ENCODE results near the gene DKK3.

DKK3 gene

DNA sequence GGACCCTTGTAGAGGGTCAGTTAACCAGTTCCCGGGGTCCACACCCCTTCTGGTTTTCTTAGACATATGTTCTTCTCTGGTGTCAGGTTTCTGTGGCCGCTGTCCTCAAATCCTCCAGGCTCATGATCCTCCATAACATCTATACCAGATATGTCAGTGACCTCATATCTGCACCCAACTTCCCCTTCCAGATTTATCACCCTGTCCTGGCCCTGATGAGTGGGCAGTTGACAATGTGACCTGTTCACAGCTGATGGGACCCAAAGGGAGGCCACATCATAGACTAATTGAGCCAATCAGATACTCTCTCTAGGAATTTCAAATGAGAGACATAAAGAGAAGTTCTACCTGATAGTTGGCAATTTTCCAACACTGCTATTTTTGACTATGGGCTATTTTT, 5.1 kb downstream of the DKK3 start:
- no peak for DNase-seq

DNA sequence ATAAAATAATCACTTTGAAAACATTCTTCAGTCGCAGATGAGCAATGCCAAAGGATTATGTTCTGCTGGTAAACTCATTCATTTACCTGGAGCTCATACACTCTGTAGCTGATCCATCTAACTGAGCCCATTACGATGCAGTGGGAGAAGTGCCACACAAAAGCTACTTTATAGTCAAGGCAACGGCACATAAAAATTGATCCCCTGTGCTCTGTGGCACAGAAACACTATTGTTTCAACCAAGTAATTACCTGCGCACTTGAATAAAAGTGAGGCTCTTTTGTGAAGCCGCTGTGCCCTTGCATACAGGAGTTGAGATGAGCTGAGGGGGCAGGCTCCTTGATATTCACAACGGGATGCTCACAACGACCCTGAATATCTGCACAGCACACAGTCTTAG, 7.2 kb downstream of the DKK3 start:
- no peak for DNase-seq

DNA sequence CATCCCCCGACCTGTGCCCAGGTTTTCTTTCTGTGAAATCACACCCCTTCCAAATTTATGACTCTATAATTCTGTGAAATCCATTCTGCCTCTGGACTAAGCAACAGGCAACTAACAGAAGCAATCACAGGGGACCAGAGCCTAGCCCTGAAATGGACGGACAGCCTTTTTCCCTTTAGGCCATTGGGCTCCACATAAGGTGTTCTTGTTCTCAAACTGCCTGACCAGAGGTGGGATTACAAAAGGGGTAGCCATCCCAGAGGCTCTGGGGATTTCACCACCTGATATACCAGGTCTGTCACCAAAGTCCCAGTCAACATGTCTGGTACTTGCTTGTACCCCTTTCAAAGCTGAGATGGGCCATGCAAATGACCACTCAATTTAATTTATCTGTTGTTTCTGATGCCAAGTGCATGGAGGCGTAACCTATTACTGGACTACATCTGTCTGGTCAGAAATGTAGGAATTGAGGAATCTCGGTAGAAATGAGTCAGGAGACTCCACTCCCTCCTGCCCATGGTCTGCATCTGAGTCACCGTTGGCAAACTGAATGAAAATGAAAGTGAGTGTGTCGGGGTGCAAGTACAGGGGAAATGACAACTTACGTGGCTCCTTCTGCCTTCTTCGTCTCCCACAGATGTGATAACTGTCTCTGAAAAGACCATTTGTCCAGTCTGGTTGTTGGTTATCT, 10.2 kb downstream of the DKK3 start:
- no peak for DNase-seq

DNA sequence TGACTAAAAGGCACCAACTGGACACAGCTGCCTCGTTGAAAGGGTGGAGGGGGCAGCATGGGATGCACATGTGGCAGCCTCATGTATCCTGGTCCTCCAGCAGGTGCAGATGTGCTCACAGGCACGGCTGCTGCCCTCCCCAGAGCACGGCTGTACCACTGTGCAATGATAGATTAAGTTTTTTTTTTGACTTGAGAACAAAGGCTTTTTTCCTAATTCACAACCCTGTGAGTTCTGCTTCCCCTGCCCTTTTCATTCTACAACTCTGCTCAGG, 11.4 kb downstream of the DKK3 start:
- no peak for DNase-seq

DNA sequence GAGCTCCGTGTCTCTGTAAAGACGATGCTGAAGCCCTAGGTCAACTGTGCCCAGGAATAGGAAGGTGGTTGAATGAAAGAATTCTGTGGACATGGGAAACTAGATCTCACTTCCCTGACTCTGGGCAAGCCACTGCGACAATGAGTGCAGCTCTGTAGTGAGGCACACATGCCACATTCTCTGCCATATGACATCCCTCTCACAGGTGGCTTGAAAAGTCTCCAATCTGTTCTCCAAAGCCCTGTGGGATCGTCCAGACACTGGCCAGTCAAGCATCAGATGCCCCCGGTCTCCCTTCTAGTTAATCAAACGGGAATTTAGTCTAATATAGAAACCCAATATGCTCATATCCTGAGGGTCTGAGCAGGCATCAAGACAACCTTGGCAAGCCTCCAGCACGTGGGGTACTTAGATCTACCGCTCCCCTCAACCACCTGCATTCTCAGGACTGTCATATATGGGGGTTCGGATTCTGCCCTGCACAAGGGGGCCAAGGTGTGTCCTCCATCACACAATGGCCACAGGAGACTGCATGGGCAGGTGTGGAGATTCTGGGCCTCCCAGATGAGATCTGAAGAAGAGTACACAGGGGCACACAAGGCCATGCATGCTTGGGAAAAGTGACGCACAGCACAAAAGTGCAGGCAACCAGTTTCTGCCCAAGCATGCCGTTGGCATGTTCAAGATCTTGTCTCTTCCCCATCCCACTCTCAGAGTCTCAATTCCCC, 11.9 kb downstream of the DKK3 start:
- no peak for DNase-seq

DNA sequence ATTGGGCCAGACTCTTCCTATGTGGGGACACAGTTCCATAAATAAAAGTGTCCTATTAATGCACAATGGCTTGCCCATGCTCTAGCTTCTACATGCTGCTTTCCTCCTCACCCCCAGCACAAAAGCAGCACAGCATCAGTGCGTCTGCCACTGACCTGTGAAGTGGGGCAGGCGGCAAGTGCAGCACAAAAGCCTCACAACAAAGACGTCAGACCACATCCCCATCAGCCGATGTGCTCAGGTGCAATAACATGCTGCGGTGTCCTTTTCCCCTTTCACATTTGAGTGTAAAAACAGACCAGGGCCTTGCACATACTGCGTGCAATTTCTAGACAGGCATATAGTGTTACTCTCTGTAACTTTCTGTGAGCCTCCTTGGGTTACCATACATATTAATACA, 12.8 kb downstream of the DKK3 start:
- no peak for DNase-seq

DNA sequence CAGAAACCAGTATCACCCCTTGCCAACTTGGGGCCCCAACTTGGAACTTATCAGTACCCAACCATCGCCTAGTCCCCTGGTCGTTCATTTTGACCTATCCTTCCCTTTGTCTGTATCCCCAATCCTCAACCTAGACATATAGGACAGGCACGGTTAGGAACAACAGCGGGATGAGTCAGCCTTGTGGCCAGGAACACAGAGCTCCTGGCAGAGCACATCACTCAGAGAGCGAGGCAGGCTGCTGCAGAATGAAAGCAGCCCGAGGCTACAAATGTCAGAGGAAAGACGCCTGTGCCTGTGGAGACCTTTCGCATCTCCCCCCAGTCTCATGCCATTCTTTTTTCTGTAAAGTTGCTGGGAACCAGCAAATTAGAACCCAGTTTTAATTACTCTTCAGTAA, 14.6 kb downstream of the DKK3 start:
- DNase-seq, result no peak

DNA sequence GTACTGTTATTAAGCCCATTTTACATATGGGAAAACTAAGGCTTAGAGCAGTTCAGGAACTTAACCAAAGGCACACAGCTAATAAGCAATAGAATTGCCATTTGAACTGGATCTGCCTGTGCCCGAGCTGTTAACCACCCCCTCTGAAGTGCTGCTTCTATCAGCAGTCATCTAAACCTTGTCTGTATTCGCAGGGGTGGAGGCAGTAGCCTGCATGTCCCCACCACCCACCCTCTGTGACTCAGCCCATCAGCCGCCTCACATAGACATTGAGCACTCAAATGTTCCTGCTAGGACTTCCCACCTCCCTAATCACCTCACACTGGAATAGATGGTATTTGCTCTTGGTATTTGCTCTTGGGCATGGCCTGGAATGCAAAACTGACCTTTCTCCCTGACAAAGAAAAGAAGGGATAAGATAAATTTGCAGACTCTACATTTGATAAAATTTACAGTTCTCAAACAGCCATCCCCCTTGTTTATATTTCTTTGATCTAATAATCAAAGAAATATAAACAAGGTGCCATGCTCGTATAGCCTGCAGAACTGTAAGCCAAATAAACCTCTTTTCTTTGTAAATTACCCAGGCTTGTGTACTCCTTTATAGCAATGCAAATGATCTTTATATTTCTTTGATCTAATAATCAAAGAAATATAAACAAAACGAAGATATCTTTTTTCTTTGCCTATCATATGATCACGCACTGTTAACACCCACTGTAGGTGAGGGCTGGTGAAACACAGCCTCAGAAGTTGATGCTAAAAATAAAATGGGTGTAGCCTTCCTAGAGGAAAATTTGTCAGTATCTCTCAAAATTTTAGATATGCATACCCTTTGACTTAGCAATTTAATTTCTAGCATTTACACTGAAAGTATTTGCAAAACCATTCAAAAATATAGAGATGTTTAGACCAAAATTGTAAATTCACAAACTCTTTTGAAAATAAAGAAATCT, 15.9 kb downstream of the DKK3 start:
- no peak for DNase-seq

DNA sequence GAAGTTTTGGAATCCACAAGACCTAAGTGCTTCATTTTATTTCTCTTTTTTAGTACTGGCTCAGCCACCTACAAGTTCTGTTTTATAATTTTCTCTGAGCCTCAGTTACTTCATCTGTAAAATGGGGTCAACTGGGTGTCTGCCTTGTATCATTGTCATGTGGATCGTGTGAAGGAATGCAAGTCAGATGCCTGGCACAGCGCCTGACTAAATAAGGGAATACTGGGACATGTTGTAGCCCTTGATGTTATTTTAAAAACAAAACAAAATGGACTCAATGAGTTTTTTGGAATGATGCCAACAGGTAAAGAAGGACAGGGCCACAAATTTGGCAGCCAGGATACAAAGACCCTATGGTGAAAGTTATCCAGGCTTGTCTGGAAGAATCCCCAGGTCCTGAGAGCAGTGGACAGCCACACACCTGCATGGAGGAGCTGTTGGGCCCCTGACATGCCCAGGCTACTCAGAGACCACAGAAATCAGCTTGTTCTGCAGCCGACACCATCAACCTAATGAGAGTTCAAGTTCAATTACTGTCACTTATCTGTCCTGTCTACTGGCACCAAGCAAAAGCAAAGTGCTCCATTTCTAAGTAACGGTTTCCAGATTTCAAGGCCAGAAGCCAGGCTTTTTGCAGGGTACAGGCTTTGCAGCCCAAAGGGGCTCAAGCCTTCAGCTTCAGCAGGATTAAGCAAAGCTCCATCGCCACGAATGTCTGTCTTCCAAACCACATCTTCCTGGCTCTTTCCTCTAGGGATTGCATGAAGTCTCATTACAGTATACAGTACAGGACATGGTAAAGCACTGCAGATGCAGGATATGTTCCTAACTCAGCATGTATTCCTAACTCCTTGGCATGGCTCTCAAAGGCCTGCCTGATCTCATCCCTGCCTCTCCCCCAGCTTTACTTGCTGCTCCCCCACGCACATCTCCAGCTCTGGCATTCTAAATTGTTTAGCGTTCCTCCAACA, 18.4 kb downstream of the DKK3 start:
- DNase-seq, result no peak

DNA sequence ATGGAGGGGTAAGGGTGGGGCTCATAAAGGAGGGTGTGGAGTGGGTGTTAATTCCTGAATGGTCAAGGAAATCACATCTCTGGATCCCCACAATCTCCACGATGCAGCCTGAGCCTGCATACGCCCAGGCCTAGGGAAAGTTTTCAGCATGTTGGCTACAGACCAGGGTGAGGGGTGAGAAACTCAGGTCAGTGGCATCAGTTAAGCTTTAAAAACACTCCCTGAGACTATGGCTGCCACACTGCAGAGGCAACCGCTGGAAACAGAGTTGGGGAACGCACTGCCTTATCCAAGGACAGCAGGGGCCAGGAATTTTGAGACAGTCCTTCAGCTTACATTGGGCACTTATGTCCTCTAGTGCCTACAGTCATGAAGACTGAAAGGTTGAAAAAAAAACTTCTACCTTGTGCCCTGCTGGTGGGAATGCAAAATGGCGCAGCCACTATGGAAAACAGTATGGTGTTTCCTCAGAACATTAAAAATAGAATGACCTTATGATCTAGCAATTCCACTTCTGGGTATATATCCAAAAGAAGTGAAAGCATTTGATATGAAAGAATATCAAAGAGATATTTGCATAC, 19.7 kb downstream of the DKK3 start:
- no peak for DNase-seq

DNA sequence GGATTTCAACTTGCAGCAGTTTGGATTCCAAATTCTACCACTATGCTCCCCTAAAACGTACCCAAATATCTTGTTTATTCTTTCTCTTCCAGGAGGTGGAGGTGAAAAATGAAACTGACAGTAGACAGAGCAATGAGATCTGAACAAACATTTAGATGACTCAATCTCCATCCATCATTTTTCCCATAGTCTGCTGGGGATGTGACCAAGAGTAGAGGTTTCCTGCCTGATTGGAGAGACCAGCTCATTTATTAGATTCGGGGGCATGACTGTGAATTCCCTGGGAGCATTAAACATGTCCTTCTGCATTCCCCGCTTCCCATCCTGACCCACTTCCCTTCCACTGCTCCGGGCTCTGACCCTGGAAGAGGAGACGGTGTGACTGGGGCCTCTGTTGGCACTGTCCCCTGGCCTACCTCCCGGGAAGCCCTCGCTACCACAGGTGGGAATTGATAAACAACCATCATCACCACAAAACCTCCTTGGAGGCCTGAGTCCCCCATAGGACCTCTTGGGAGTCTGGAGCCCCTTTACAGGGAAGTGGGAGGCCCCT, 20.3 kb downstream of the DKK3 start:
- DNase-seq, result no peak

DNA sequence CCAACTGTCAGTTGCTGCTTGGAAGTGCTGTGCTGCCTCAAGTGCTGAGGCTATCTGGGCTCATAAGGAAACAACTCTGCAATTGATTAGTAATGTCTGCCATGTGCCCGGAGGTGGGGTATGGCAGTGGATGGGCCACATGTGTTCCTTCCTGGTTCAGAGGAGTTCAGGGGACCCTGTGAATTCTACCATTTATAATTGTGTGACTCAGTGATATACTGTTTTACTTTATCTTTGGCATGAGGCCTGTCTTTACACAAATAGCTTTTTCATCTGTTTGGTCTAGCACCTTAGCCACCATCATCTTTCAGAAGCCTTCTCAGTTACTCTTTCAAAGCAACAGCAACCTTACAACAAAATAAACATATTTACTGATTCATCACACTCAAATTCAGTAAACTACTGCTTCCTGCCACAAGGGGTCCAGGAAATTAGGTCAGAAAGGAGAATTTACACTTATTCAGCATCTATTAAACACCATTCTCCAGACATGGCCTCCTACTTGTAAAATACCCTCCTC, 20.9 kb downstream of the DKK3 start:
- no peak for DNase-seq

DNA sequence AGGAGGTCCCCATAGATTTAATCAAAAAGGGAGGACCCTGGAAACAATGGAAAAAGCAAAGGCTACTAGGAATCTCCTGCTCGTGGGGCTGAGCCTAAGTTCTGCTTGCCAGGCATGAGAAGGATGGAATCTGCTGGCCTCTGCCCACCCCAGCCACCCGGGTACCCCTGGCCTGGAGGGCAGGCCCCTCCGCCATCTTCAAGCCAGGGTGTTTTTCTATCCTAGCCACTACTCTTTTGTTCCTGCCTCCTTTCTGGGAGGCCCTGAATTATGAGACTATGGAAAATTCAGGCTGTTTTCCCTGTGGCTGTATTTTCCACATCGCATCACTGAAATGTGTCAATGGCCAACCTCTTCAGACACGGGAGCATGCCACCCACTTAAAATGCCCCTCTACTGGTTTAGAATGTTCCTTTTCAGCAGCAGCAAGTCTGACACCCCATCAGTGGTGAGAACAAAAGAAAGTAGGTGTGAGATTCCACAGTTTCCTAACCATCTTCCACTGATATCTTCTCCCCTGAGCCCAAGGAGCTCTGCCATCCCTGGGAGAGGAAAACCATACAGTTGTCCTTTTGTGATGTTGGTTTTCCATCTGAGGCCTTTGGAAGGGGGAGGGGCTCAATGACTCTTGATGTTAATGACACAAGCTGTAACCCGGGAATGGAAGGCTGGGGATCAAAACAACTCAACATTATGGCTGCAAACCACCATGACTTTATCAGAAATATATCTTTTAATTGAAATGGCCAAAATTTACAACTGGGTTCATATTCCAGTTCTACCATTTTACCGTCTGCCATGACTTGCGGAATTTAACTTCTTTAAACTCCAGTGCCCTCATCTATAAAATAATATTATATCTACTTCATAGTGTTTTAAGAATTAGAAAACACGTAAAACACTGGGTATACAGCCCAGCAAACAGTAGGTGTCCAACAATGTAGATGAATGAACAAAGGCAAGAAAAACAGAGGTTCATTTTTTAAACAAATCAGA, 22.2 kb downstream of the DKK3 start:
- DNase-seq, result no peak

DNA sequence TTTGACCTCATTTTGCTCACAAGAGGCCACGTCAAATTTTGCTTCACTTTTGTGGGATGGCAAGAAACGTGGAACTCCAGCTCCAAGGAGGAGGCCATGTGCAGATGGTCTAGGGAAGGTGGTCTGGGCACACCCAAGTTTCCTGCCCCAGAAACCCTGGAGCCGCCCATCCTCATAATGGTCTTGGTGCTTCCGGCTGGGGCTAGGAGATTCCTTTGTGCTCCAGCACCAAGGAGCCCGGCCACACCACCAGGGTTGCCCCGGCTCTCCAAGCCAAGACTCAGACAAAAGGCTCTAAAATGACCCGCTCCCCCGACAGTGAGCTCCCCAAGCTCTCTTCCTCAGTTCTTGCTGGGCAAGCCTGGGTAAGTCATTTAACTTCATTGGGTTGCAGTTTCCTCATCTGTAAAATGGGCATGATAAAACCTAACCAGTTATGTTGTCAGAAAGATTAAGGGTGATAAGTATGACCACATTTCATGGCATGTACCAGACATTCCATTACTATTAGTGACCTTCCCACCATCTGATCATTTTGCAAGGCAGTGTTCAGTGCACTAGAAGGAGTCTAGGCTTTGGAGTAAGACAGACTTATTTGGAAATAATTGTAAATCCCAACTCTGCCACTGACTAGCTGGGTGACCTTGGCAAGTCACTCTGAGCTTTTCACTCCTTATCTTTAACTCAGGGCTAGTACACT, 23.3 kb downstream of the DKK3 start:
- DNase-seq, result no peak

DNA sequence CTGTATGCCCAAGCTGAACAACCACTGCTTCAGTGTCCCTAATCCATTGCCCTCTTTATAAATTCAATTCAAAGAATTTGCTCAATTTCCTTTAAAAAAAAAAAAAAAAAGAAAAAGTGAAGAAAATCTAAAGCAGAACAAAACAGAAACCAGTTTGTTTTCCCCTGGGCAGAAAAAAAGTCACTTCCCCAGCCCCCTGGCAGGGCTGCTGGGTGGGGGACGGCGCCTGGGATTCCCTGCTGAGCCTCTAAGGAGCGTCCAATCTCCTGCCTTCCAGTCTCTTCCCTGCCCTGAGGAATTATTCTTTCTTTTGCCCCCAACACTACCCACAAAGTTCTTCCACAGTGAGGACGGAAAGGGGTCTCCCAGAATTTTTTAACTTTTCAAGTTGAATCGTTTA, 23.9 kb downstream of the DKK3 start:
- DNase-seq, result no peak

DNA sequence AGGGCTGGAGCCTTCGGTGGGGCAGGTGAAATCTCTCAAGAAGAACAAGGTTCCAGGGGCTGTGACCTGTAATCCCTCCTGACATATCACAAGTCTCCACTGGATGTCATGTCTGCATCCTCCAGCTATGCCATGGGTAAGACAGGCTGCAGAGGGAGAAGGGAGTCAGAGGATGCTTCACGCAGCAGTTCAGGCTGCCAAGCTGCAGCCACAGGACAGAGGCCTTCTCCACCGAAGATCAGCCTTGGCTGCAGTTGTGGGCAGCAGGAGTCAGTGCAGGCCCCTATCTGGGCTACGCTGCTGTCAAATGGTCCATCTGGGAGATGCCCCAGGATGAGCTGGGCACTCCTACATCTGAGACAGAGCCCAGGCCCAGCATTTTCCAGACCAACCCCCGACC, 25.0 kb downstream of the DKK3 start:
- DNase-seq, result no peak

DNA sequence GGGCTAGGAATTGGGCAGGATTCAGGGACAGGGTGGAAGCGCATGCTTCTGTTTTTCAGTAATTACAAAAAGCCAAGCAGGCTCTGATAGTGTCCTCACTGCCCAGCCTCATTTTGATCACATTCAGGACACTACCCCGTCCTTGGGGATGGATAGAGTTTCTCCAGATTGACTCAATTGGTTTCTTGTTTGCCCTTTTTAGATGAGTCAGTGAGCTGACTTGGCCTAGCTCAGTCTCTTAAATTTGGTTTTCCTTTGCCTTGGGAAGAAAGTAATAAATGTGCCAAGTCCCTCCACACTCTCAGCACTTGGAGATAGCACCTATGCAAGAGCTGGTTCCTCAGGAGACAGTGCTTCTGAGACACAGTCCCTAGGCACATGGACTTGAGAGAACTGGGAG, 25.5 kb downstream of the DKK3 start:
- DNase-seq, result no peak

DNA sequence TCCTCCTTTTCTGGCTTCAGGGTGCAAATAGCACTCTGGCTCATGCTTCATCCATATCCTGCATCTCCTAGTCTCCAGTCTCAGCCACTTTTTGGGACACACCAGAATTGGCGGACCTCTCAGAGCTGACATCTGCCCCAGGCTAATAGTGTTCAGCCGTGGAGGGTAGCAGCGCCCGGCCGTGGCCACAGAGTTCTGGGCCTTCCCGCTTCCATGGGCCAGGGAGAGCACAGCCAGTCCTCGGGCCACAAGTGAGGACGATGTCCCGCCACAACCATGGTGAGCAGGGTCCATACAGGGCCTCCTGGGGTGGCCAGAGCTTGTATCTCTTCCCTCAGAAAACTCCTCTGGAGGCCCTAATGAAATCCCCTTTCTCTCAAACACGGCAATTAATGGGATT, 26.0 kb downstream of the DKK3 start:
- DNase-seq, result no peak

DNA sequence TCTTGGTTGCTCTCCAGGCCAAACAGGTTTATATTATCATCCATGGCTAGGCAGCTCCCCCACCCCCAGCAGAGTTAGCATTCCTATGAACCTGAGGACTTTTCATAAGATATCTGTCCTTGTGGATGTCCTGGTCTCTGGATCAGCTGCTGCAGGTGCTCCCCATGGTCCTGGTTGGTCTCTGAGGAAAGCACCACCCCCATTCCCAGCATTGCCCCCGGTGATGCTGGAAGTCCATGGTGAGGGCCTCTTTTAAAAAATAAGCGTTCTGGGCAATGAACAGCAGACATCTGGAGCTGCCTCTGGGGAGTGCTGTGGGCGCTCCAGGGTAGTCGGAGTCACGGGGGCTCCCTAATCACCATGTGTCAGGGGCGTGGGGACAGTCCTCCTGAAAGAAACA, 26.6 kb downstream of the DKK3 start:
- DNase-seq, result no peak

DNA sequence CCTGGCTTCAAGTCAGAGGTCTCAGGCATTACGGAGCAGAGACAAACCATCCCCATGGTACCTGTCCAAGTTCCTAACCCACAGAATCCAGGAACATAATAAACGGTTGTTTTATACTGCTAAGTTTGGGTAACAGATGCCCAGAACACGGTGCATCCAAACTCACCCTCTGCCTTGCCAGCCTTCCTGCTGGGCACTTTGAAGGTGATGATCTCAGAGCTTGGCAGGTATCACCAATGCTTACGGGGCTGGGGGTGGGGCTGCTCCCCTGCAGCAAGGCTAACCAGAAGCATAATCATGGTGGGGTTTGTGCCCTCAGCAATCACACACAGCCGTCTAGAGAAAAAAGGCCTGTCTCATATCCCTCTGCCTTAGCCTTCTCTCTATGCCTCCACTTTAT, 27.1 kb downstream of the DKK3 start:
- DNase-seq, result no peak

Data from activated CD4-positive, alpha-beta T cell treated with anti-CD3 and anti-CD28 coated beads for 1 hour (primary cell).